Neural cell (in vitro differentiated cells): ENCODE data around the gene FRMD4A. TPM values are rescaled to one million over a fixed set of nuclear protein-coding genes. Genes with fewer than 3 reads are reported as not detected.

ENCODE experiments used
- H2AFZ ChIP-seq: fragments of 200-600, 300-800 bp; sonication (generic), shearing (Covaris generic); 2 replicates; pipeline ENCODE4 v1.6.0; 2014; ENCODE audit warnings: low read depth, mild to moderate bottlenecking, antibody characterized with exemption, low read length, moderate library complexity
- H3F3A ChIP-seq: fragments of 200-600 bp; shearing (Covaris generic); 2 replicates; pipeline ENCODE4 v1.6.1; 2016; ENCODE audit warnings: mild to moderate bottlenecking, moderate library complexity, mixed read lengths, antibody characterized with exemption, low read length; ENCODE audit not compliant: insufficient read depth, poor library complexity, severe bottlenecking
- H3K27ac ChIP-seq: fragments of 200-600, 300-800 bp; sonication (generic), shearing (Covaris generic); 2 replicates; pipeline ENCODE4 v1.5.1; 2014; ENCODE audit warnings: mild to moderate bottlenecking, low read length, moderate library complexity
- H3K27me3 ChIP-seq: fragments of 300-800, 200-600 bp; sonication (generic), shearing (Covaris generic); 2 replicates; pipeline ENCODE4 v1.6.0; 2014; ENCODE audit warnings: mild to moderate bottlenecking, low read depth, low read length, moderate library complexity; ENCODE audit not compliant: insufficient read depth
- H3K36me3 ChIP-seq: fragments of 300-800, 200-600 bp; sonication (generic), shearing (Covaris generic); 2 replicates; pipeline ENCODE4 v1.5.1; 2014; ENCODE audit warnings: mild to moderate bottlenecking, antibody characterized with exemption, low read length, moderate library complexity; ENCODE audit not compliant: insufficient read depth
- H3K4me2 ChIP-seq: fragments of 300-800, 200-600 bp; sonication (generic), shearing (Covaris generic); 2 replicates; pipeline ENCODE4 v1.6.0; 2014; ENCODE audit warnings: mild to moderate bottlenecking, low read length
- H3K4me3 ChIP-seq: fragments of 300-800, 200-600 bp; sonication (generic), shearing (Covaris generic); 2 replicates; pipeline ENCODE4 v1.5.1; 2014; ENCODE audit warnings: mild to moderate bottlenecking, low read length, moderate library complexity
- H3K79me2 ChIP-seq: fragments of 200-600 bp; shearing (Covaris generic); replicated peaks from 2 replicates; pipeline ENCODE4 v1.6.0; 2014; ENCODE audit warnings: mild to moderate bottlenecking, low read length, moderate library complexity; ENCODE audit not compliant: insufficient read depth
- H3K9ac ChIP-seq: fragments of 300-800, 200-600 bp; sonication (generic), shearing (Covaris generic); 2 replicates; pipeline ENCODE4 v1.6.1; 2016; ENCODE audit warnings: mild to moderate bottlenecking, low read length, mixed read lengths
- H3K9me2 ChIP-seq: fragments of 200-600 bp; shearing (Covaris generic); 2 replicates; pipeline ENCODE4 v1.6.1; 2016; ENCODE audit warnings: mild to moderate bottlenecking, low read length, mixed read lengths; ENCODE audit not compliant: insufficient read depth
- H3K9me3 ChIP-seq: fragments of 200-600, 300-800 bp; sonication (generic), shearing (Covaris generic); 2 replicates; pipeline ENCODE4 v1.6.1; 2016; ENCODE audit warnings: mild to moderate bottlenecking, mixed run types, low read length, moderate library complexity, mixed read lengths
- H4K20me1 ChIP-seq: fragments of 200-600 bp; shearing (Covaris generic); 2 replicates; pipeline ENCODE4 v1.6.1; 2016; ENCODE audit warnings: mild to moderate bottlenecking, mixed run types; ENCODE audit not compliant: insufficient read depth
- CTCF ChIP-seq: fragments of 450-650 bp; IDR thresholded peaks from 2 replicates; pipeline ENCODE4 v1.5.1; 2014; ENCODE audit warnings: antibody characterized with exemption, mild to moderate bottlenecking, moderate library complexity; ENCODE audit not compliant: poor library complexity, severe bottlenecking
- EP300 ChIP-seq: fragments of 450-650 bp; conservative IDR thresholded peaks from 2 replicates; pipeline ENCODE4 v1.6.1; 2014; ENCODE audit warnings: antibody characterized with exemption, mild to moderate bottlenecking, moderate library complexity; ENCODE audit not compliant: poor library complexity, severe bottlenecking
- EZH2 ChIP-seq: fragments of 200-600, 300-800 bp; shearing (Covaris generic), sonication (generic); IDR thresholded peaks from 2 replicates; pipeline ENCODE4 v1.6.1; 2014; ENCODE audit warnings: antibody characterized with exemption, low read length, borderline replicate concordance, mild to moderate bottlenecking; ENCODE audit not compliant: insufficient read depth, poor library complexity, severe bottlenecking
- MXI1 ChIP-seq: fragments of 450-650 bp; conservative IDR thresholded peaks from 2 replicates; pipeline ENCODE4 v1.6.1; 2014; ENCODE audit warnings: antibody characterized with exemption, mild to moderate bottlenecking; ENCODE audit not compliant: poor library complexity, severe bottlenecking
- POLR2AphosphoS5 ChIP-seq: IDR thresholded peaks from 2 replicates; pipeline ENCODE4 v1.6.1; 2012
- RAD21 ChIP-seq: fragments of 450-650 bp; conservative IDR thresholded peaks from 2 replicates; pipeline ENCODE4 v1.6.1; 2014; ENCODE audit warnings: antibody characterized with exemption, mild to moderate bottlenecking, moderate library complexity
- SMC3 ChIP-seq: fragments of 450-650 bp; conservative IDR thresholded peaks from 2 replicates; pipeline ENCODE4 v1.6.1; 2014; ENCODE audit warnings: antibody characterized with exemption, mild to moderate bottlenecking, moderate library complexity; ENCODE audit not compliant: poor library complexity
- TAF1 ChIP-seq: IDR thresholded peaks from 2 replicates; pipeline ENCODE4 v1.6.1; 2012; ENCODE audit warnings: low read depth
- polyA plus RNA-seq: library from polyadenylated mRNA; depleted of rRNA; stranded (reverse); fragments of >200 nt; gene quantifications from 2 replicates; pipeline ENCODE4 v1.2.3, GENCODE V29; 2014
- TF ChIP-seq, protein P1 (sequence below): IDR thresholded peaks from 2 replicates; pipeline ENCODE4 v1.6.1; 2012; ENCODE audit warnings: borderline replicate concordance

Gene FRMD4A
- polyA plus RNA-seq, 1 donor from 2014 or later, result 36.5 TPM

- Histone ChIP-seq H2AFZ (no peak overlapping the region), H3K4me2 (no peak overlapping the region), H3K27me3 (no peaks in the 10 kb centered on the region), H3K36me3 (no peaks in the 10 kb centered on the region), H3K79me2 (no peaks in the 10 kb centered on the region), H3K9ac (no peak overlapping the region), H3F3A (no peaks in the 10 kb centered on the region), H3K9me3 (no peaks in the 10 kb centered on the region), H3K9me2 (no peaks in the 10 kb centered on the region), H3K4me3 (no peak overlapping the region), H4K20me1 (no peaks in the 10 kb centered on the region), H3K27ac (no peak overlapping the region)
- TF ChIP-seq RAD21, result no peak
- no peak for TF ChIP-seq EP300
- TF ChIP-seq MXI1, result no peak
- TF ChIP-seq POLR2AphosphoS5, result no peak
- no peak for TF ChIP-seq CTCF
- TF ChIP-seq TAF1, result no peak
Observed at GRCh38 chr10:13674645-13675588, 655.8 kb downstream of the FRMD4A start.

- Histone ChIP-seq H3K4me3 (no peak overlapping the region), H3K4me2 (no peak overlapping the region), H3K79me2 (no peaks in the 10 kb centered on the region), H3K9me2 (no peaks in the 10 kb centered on the region), H3K36me3 (no peaks in the 10 kb centered on the region), H3K9me3 (no peaks in the 10 kb centered on the region), H3K27ac (no peak overlapping the region), H4K20me1 (no peaks in the 10 kb centered on the region), H2AFZ (no peak overlapping the region), H3K9ac (no peak overlapping the region), H3F3A (no peaks in the 10 kb centered on the region), H3K27me3 (no peaks in the 10 kb centered on the region)
- TF ChIP-seq CTCF, result no peak
- no peak for TF ChIP-seq RAD21
- no peak for TF ChIP-seq EZH2
- TF ChIP-seq, protein P1, sequence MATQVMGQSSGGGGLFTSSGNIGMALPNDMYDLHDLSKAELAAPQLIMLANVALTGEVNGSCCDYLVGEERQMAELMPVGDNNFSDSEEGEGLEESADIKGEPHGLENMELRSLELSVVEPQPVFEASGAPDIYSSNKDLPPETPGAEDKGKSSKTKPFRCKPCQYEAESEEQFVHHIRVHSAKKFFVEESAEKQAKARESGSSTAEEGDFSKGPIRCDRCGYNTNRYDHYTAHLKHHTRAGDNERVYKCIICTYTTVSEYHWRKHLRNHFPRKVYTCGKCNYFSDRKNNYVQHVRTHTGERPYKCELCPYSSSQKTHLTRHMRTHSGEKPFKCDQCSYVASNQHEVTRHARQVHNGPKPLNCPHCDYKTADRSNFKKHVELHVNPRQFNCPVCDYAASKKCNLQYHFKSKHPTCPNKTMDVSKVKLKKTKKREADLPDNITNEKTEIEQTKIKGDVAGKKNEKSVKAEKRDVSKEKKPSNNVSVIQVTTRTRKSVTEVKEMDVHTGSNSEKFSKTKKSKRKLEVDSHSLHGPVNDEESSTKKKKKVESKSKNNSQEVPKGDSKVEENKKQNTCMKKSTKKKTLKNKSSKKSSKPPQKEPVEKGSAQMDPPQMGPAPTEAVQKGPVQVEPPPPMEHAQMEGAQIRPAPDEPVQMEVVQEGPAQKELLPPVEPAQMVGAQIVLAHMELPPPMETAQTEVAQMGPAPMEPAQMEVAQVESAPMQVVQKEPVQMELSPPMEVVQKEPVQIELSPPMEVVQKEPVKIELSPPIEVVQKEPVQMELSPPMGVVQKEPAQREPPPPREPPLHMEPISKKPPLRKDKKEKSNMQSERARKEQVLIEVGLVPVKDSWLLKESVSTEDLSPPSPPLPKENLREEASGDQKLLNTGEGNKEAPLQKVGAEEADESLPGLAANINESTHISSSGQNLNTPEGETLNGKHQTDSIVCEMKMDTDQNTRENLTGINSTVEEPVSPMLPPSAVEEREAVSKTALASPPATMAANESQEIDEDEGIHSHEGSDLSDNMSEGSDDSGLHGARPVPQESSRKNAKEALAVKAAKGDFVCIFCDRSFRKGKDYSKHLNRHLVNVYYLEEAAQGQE, result no peak
- no peak for TF ChIP-seq SMC3
- no peak for TF ChIP-seq EP300
Observed at GRCh38 chr10:13673156-13673555, 657.6 kb downstream of the FRMD4A start.
